Mucosa of stomach (tissue), 1 donor: Measurements from ENCODE around the gene SLC5A3.

Source experiments
- H3K27me3 ChIP-seq: one replicate; pipeline ENCODE4 v1.7.0; 2013; ENCODE audit warnings: mild to moderate bottlenecking, low read length; ENCODE audit not compliant: control insufficient read depth, insufficient read depth
- H3K36me3 ChIP-seq: one replicate; pipeline ENCODE4 v1.7.0; 2013; ENCODE audit warnings: low read length; ENCODE audit not compliant: control insufficient read depth, insufficient read depth
- H3K4me1 ChIP-seq: one replicate; pipeline ENCODE4 v1.7.0; 2013; ENCODE audit warnings: mild to moderate bottlenecking, low read length; ENCODE audit not compliant: control insufficient read depth, insufficient read depth
- H3K4me3 ChIP-seq: one replicate; pipeline ENCODE4 v1.7.0; 2013; ENCODE audit warnings: low read length
- H3K9ac ChIP-seq: one replicate; pipeline ENCODE4 v1.7.0; 2013; ENCODE audit warnings: mild to moderate bottlenecking, low read length, moderate library complexity
- H3K9me3 ChIP-seq: one replicate; pipeline ENCODE4 v1.7.0; 2013; ENCODE audit warnings: mild to moderate bottlenecking, low read length, moderate library complexity; ENCODE audit not compliant: control insufficient read depth
- donor health status: Pancreatic carcinoma.

SLC5A3 gene

DNA sequence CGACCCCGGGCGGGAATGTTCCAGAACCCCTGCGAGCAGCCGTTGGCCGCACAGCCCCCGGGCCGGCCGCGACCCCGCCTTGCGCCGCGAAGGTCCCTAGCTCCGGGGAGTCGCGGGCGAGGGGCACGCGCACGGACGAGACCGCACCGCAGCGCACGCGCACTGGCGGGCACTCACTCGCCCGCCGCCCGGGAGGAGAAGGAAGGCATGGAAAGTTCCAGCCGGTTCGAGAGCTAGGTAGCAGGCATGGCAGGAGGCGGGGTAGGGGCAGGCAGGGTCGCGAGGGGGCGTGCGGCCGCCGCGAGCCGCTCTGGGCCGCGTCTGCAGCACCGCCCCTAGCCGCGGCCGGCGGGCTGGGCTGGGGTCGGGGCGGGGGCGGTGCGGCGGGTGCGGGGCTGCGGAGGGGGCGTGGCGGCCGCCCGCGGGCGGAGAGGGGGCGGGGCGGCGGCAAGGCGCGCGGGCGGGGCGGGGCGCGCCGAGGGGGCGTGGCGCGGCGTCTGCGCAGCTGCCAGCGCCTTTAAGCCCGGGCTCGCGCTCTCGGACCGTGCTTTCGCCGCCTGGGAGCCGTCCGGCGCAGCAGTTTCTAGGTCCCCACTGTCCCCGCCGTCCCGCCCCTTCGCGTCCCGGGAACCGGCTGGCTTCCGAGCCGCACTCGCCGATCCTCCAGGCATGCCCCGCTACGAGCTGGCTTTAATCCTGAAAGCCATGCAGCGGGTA lies at the start of gene SLC5A3, which contains the start of gene MRPS6:
SLC5A3 (plus strand) TSS at position 547 of the 717 bp plus-strand sequence. CDS start 21,621 bp downstream, outside the sequence.
MRPS6 (plus strand) TSS at position 547 of the 717 bp plus-strand sequence; CDS start at position 670, 123 bp downstream.
- Histone ChIP-seq H3K9me3 (no peaks in the 10 kb centered on the region), H3K27me3 (no peaks in the 10 kb centered on the region)

DNA sequence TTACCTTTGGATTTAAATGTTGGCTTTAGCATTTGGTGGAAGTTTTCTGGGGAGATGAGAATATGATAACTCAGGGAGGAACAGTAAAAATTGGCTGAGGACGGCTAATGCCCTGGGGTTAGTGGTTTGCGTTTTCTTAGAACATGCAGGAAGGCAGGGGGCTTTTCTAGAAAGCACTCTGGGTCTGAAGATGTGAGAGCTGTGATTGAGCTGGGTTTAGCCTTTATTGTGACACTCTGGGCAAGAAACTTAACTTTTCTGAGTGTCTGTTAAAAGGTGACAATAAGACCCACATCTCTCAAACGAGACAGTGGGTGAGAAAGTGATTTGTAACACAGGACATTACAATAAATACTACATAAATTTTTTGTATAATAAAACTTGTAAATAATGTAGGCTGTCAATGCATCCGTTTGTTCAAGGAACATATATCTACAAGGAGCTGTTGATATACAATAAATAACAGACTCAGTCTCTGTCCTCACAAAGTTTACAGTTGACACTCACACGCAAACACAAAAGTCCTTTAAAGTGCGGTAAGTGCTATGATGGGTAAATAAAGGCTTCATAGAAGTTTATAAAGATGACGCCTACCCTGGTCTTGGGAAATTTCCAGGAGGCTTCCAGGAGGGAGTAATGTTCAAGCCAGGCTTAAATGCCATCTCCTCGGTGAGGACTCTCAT lies 49.5 kb upstream of the SLC5A3 start:
- H3K27me3 ChIP-seq: no peaks in the 10 kb centered on the region
- no peak overlapping the region for H3K9ac ChIP-seq
- H3K9me3 ChIP-seq: no peaks in the 10 kb centered on the region
- H3K36me3 ChIP-seq: no peaks in the 10 kb centered on the region
- peaks cover 5% of the 10 kb centered on the region for H3K4me1 ChIP-seq
- no peak overlapping the region for H3K4me3 ChIP-seq

More for the DNA sequence above, at the start of gene SLC5A3, which contains the start of gene MRPS6:
- Histone ChIP-seq H3K4me1 (peaks cover 8% of the 10 kb centered on the region), H3K4me3 (peak within 1 kb of the TSS; percentile 45), H3K36me3 (no peaks in the 10 kb centered on the region), H3K9ac (peak within 1 kb of the TSS; percentile 75)

DNA sequence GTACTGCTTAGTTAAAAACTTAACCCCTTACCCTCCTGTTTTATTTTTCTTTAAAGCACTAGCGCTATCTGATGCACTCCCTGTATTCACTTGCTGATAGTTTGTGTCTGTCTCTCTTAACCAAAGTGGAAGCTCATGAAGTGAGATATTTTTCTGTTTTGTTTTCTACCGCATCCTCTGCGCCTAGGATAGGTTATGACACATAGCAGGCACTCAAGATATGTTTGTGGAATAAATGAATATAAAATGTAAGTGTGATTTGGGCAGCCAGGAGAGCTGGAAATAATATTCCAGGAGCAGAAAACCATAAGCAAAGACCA lies 49.0 kb upstream of the SLC5A3 start:
- Histone ChIP-seq H3K4me1 (peaks cover 5% of the 10 kb centered on the region), H3K4me3 (no peak overlapping the region), H3K27me3 (no peaks in the 10 kb centered on the region), H3K9ac (no peak overlapping the region), H3K36me3 (no peaks in the 10 kb centered on the region), H3K9me3 (no peaks in the 10 kb centered on the region)

DNA sequence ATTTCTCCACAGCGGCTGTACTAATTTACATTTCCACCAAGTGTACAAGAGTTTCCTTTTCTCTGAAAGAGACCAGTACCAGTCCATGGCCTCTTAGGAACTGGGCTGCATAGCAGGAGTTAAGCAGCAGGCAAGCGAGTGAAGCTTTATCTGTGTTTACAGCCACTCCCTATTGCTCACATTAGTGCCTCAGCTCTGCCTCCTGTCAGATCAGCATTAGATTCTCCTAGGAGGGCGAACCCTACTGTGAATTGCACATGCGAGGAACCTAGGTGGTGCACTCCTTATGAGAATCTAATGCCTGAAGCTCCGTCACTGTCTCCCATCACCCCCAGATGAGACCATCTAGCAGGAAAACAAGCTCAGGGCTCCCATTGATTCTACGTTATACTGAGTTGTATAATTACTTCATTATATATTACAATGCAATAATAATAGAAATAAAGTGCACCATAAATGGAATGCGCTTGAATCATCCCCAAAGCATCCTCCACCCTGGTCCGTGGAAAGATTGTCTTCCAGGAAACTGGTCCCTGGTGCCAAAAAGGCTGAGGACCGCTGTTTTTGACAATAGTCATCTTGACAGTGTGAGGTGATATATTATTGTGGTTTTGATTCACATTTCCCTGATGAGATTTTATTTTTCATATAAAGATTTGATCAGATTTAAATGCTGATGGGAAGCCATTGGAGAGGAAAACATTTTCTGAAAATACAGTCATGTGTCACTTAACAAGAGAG lies 45.5 kb upstream of the SLC5A3 start:
- H3K27me3 ChIP-seq: no peaks in the 10 kb centered on the region
- no peaks in the 10 kb centered on the region for H3K9me3 ChIP-seq
- no peaks in the 10 kb centered on the region for H3K36me3 ChIP-seq
- H3K9ac ChIP-seq: no peak overlapping the region
- H3K4me1 ChIP-seq: peaks cover 2% of the 10 kb centered on the region
- no peak overlapping the region for H3K4me3 ChIP-seq

DNA sequence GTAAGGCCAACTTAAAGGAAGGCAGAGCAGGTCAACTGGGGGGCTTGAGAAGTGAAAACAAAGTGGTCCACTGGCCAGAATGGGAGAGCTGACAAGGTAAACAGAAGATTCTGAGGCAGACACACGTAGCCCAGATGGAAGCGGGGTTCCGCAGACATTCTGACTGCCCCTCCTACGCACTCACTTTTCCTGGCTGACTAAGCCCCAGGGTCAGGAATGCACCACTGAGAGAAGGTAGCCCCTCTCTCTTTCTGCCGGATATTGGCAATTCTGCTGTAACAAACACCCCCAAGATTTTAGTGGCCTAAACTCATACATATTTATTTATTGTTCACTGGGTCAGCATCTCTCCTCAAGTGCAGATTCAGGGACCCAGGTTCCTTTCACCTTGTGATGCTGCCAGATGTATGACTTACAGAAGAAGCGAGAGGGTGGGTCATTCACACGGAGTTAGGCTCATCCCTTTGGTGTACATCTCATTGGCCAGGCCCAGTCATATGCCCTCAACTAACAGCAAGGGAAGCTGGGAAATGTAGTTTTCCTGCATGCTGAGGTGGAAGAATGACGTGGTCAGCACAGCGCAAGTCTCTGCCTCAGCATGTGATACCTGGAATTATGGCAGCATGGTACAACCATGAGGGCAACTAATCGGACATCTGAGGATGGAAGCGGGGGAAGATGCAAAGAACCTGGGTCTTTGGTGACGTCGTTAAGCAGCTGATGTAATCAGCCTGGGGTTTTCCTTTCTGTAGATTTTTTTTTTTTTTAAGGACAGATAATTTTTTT lies 43.4 kb upstream of the SLC5A3 start:
- H3K4me3 ChIP-seq: no peak overlapping the region

DNA sequence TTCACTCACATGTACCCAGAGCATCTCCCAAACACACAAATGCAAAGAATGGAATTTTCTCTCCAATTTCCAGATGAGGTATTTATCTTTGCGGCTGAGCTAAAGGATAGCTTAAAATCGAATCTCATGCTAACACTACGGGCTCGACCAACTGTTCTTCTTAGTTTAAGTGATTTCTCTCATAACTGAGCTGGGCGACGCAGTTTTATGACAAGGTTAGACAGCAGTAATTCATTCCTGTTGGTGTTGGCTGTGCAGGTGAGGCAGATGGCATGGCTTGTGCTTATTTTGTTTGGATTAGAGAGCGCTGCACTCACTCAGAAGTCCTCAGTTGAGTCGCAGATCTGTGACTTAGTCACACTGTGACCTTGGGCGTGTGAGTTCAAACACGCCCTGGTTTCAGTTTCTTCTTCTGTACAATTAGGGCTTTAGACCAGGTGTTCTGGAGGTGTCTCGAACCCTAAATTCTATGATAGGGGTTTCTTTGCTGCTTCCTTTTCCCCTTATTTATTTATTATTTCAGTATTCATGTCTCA lies 41.5 kb upstream of the SLC5A3 start:
- H3K9me3 ChIP-seq: no peaks in the 10 kb centered on the region
- H3K4me3 ChIP-seq: no peak overlapping the region
- H3K9ac ChIP-seq: no peak overlapping the region
- H3K27me3 ChIP-seq: no peaks in the 10 kb centered on the region
- no peaks in the 10 kb centered on the region for H3K36me3 ChIP-seq
- no peaks in the 10 kb centered on the region for H3K4me1 ChIP-seq

More for the DNA sequence above, 43.4 kb upstream of the SLC5A3 start:
- Histone ChIP-seq H3K27me3 (no peaks in the 10 kb centered on the region), H3K36me3 (no peaks in the 10 kb centered on the region), H3K4me1 (no peaks in the 10 kb centered on the region), H3K9ac (no peak overlapping the region), H3K9me3 (no peaks in the 10 kb centered on the region)

DNA sequence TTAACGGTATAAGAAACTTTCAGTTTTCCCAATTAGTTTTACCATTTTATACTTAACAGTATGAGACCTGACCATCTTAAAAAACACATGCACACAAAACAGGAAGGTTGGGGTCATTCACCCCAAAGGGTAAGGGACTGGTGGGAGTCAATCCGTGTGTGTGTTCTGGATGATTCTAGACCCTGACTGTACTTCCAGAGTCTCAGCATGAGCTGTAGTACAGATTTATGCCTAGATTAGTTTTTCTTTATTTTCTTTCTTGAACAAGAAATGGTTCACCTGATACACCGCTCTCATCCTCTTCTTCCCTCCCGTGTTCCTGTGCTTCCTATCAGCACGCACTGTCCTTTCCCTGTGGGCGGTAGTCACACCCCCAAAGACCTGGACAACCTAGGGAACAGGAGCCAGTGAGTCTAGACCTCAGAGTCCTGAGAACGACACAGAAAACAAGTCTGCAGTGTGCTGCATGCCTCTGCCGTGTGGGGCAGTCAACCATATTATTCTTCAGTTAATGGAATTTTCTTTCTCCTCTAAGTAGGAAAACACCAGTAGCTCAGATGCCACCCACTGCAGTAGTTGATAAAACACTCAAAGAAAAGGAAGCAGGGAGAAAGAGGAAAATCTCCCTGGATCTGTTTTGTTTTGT lies 38.9 kb upstream of the SLC5A3 start:
- Histone ChIP-seq H3K4me3 (no peak overlapping the region), H3K36me3 (no peaks in the 10 kb centered on the region)

DNA sequence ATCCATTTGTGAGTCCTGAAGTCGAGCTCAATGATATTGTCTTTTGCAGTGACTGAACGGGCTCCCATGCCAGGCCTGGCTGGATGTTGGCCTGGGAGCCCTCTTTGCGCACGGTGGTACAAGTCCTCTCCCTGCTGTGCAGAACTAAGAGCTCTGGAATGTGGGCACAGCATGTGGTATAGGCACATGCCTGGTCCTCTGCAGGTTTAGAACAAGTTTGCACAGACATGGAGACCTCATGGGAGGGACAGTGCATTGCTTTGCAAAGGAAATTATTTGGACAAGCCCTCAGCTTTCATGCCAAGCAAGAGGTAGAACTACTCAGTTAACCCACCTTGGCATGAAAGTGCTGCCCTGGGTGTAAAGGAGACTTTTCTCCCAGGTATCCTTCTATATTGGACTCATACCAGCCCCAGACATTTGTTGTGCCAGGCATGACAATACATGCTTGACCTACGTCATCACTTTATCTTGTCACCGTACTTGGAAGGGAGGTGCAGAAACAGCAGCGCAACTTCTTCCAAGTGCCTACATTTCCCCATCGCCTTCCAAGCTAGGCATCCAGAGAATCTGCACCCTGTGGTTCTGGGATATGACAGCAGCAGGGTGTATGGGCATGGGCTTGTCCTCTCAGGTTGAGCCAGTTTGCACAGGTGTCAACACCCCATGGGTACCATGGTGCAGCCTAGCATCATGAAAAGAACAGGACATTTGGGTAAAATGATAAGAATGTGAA lies 37.6 kb upstream of the SLC5A3 start:
- Histone ChIP-seq H3K4me1 (no peaks in the 10 kb centered on the region), H3K9me3 (no peaks in the 10 kb centered on the region), H3K4me3 (no peak overlapping the region), H3K36me3 (no peaks in the 10 kb centered on the region), H3K9ac (no peak overlapping the region), H3K27me3 (no peaks in the 10 kb centered on the region)

More for the DNA sequence above, 38.9 kb upstream of the SLC5A3 start:
- H3K9ac ChIP-seq: no peak overlapping the region
- no peaks in the 10 kb centered on the region for H3K27me3 ChIP-seq
- no peaks in the 10 kb centered on the region for H3K4me1 ChIP-seq
- no peaks in the 10 kb centered on the region for H3K9me3 ChIP-seq

DNA sequence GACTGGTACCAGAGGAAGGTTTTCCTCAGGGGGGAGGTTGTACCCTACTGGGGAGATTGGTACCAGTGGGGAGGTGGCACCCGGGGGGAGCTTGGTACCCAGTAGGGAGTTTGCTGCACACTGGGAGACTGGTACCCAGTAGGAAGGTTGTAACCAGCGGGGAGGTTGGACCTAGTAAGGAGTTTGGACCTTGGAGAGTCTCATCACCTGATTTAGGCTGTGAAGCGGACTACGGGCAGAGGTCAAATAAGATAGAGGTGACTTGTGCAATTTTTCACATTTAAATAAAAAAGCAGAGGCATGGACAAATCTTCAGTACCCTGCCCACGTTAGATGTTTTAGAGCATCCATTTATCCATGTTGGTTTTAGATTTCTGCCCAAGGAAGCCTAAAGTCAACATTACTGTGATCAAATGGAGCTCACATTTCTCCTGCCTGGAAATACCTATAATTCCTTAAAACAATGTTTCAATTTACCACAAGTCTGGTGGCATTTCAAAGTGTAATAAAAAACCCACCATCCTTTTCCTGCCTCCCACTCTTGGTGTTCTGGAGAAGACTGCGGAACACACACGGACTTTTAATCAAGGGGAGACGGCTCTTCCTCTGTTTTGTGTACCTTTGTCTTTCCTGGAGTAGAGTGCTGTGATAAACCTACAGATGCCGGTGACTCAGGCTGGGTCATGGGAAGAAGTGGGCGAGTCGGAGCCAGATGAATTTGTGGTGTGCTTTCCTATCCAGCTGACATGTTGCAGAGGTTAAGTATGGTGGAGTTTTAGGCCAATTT lies 36.2 kb upstream of the SLC5A3 start:
- Histone ChIP-seq H3K27me3 (no peaks in the 10 kb centered on the region), H3K9ac (no peak overlapping the region), H3K36me3 (no peaks in the 10 kb centered on the region), H3K9me3 (no peaks in the 10 kb centered on the region), H3K4me3 (no peak overlapping the region), H3K4me1 (no peaks in the 10 kb centered on the region)

DNA sequence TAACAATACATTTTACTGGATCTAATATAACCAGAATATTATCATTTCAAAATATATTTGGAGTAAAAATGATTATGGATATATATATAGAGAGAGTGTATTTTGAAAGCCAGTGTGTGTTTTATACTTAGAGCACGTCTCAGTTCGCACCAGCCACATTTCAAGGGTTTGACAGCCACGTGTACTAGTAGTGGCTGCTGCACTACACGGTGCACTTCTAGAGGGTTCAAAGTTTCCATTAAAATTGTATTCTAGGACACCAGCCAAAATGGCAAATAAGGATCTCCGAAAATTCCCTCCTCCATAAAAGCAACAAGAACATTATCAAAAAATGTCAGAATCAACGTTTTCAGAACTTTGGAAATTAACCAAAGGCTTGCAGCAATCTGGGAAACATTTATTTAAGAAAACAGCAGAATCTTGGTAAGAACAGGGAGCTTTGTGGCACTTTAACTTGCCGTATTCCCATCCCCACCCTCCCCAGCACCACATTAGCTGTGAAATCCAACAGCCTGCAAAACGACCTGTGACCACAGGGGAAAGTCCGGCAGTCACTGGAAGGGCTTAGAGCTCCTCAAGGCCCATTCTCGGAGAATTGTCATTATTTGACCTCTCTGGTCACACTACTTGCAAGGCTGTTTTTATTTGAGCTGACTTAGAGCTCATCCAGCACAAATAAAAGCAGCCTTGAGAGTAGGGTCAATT lies 33.5 kb upstream of the SLC5A3 start:
- H3K9me3 ChIP-seq: no peaks in the 10 kb centered on the region
- no peak overlapping the region for H3K9ac ChIP-seq
- no peak overlapping the region for H3K4me3 ChIP-seq
- no peaks in the 10 kb centered on the region for H3K36me3 ChIP-seq
- H3K4me1 ChIP-seq: no peaks in the 10 kb centered on the region
- no peaks in the 10 kb centered on the region for H3K27me3 ChIP-seq
